ENCODE data around the gene DNAH3.
A peak's percentile ranks its signal among the peaks of the same experiment; 100 is the strongest.
"Not testable (repeated sequence)": the region's sequence is repeated elsewhere in the genome, so short reads cannot be mapped to it uniquely, and the experiment has no call there.

Gene DNAH3

GRCh38 chr16:21166561-21166961, 15.9 kb upstream of the DNAH3 start:
- no peak for DNase-seq

- DNase-seq = no peak
Measured at GRCh38 chr16:21164521-21165168, 14.0 kb upstream of the DNAH3 start.

- no peak for DNase-seq
Measured at GRCh38 chr16:21163576-21163975, 12.9 kb upstream of the DNAH3 start.

- no peak for DNase-seq
Measured at GRCh38 chr16:21162661-21163151, 12.1 kb upstream of the DNAH3 start.

GRCh38 chr16:21161211-21161610, 10.6 kb upstream of the DNAH3 start:
- no peak for DNase-seq

GRCh38 chr16:21160276-21160675, 9.6 kb upstream of the DNAH3 start:
- no peak for DNase-seq

GRCh38 chr16:21159281-21159951, 8.8 kb upstream of the DNAH3 start:
- DNase-seq = peak; percentile 13

GRCh38 chr16:21158208-21159110, 7.8 kb upstream of the DNAH3 start, which contains the start of gene LDAF1:
LDAF1 (plus strand) TSS chr16:21158674; CDS start chr16:21161183, 2,509 bp downstream.
- DNase-seq = peak; percentile 80

- DNase-seq = no peak
Measured at GRCh38 chr16:21157632-21158031, 7.0 kb upstream of the DNAH3 start.

- DNase-seq = no peak
Measured at GRCh38 chr16:21156767-21157467, 6.3 kb upstream of the DNAH3 start.

GRCh38 chr16:21156011-21156410, 5.4 kb upstream of the DNAH3 start:
- not testable (repeated sequence) for DNase-seq

GRCh38 chr16:21153124-21153729, 2.6 kb upstream of the DNAH3 start:
- DNase-seq = not testable (repeated sequence)

- DNase-seq = not testable (repeated sequence)
Measured at GRCh38 chr16:21152160-21153030, 1.7 kb upstream of the DNAH3 start.

GRCh38 chr16:21145738-21146137, 4.9 kb downstream of the DNAH3 start:
- DNase-seq = no peak

- DNase-seq = no peak
Measured at GRCh38 chr16:21134053-21134452, 16.6 kb downstream of the DNAH3 start.

- DNase-seq = no peak
Measured at GRCh38 chr16:21130811-21131210, 19.8 kb downstream of the DNAH3 start.

- no peak for DNase-seq
Measured at GRCh38 chr16:21128991-21129390, 21.7 kb downstream of the DNAH3 start.

GRCh38 chr16:21126518-21126917, 24.1 kb downstream of the DNAH3 start:
- DNase-seq = no peak

- no peak for DNase-seq
Measured at GRCh38 chr16:21125191-21125590, 25.5 kb downstream of the DNAH3 start.

- no peak for DNase-seq
Measured at GRCh38 chr16:21120976-21121520, 29.6 kb downstream of the DNAH3 start.

GRCh38 chr16:21117567-21117966, 33.1 kb downstream of the DNAH3 start:
- DNase-seq = no peak

Measured in stimulated activated CD4-positive, alpha-beta T cell treated with anti-CD3 and anti-CD28 coated beads, Interleukin-12 subunit alpha, Interleukin-12 subunit beta, amount 100 ng/mL, for 4 hours (primary cell).